Activated B cell treated with CpG ODN at 0.5 μM for 24 hours (primary cell): Measurements from ENCODE around the gene PNLIPRP2. TPM values are rescaled to one million over a fixed set of nuclear protein-coding genes. Genes with fewer than 3 reads are reported as not detected.

Experiments used
- ATAC-seq: fragments of 200-7000 bp; cut with Tn5 transposase; one replicate; pipeline ENCODE4 v1.10.0; 2021; ENCODE audit warnings: low read depth, mild to moderate bottlenecking, moderate library complexity
- CTCF ChIA-PET: fragments of 350-600 bp; sonication (Branson Sonifier 250); formaldehyde crosslinking; loops from one replicate; lab custom pipeline; 2021; ENCODE audit warnings: antibody characterized with exemption; lab: Charles Lee
- POLR2A ChIA-PET: fragments of 350-600 bp; sonication (Branson Sonifier 250); formaldehyde crosslinking; loops from one replicate; lab custom pipeline; 2021; ENCODE audit warnings: antibody characterized with exemption; lab: Charles Lee
- DNase-seq: peaks from one replicate; pipeline ENCODE4 v3.0.0; 2022
- H3K27ac Mint-ChIP-seq: one replicate; pipeline ENCODE4 v1.8.0; 2020; ENCODE audit warnings: mixed read lengths
- H3K27me3 Mint-ChIP-seq: one replicate; pipeline ENCODE4 v1.8.0; 2021; ENCODE audit warnings: mixed read lengths
- H3K36me3 Mint-ChIP-seq: one replicate; pipeline ENCODE4 v1.8.0; 2021; ENCODE audit warnings: low read depth, mixed read lengths
- H3K4me1 Mint-ChIP-seq: one replicate; pipeline ENCODE4 v1.8.0; 2021; ENCODE audit warnings: mixed read lengths
- H3K4me3 Mint-ChIP-seq: one replicate; pipeline ENCODE4 v1.8.0; 2020; ENCODE audit warnings: mild to moderate bottlenecking, mixed read lengths
- H3K9me3 Mint-ChIP-seq: one replicate; pipeline ENCODE4 v1.8.0; 2020; ENCODE audit warnings: mixed read lengths
- intact Hi-C: fragments of 100-400 bp; cut with micrococcal nuclease; formaldehyde crosslinking; loops from one replicate; pipeline ENCODE4 v1.15.1; 2024
- total RNA-seq: library from RNA; stranded (reverse); gene quantifications from 2 replicates; pipeline ENCODE4 v1.2.3, GENCODE V29; 2022
- TF ChIP-seq, protein P1 (sequence below): fragments of 200-600 bp; IDR thresholded peaks from one replicate; pipeline ENCODE4 v1.8.0; 2022; ENCODE audit warnings: antibody characterized with exemption, mild to moderate bottlenecking

Gene PNLIPRP2
- total RNA-seq, 1 donor from 2014 or later: not detected

DNA sequence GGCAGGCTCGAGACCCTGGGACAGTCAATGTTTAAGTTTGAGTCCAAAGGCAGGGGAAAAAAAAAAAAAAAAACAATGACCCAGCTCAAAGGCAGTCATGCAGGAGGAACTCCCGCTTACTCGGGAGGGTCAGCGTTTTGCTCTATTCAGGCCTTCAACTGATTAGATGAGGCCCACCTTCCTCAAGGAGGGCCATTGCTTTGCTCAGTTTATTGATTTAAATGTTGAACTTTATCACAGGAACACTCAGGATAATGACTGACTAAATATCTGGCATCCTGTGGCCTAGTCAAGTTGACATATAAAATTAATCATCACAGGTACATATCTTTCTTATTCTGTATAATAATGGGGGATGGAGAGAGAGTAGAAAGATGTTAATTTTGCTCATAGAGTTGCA is 69.0 kb downstream of the PNLIPRP2 start:
- DNase-seq (no peak), ATAC-seq (no peak)
- ChIA-PET POLR2A (no interaction called here), CTCF (interaction anchor here (2.7 kb wide), 1 partner anchor 485 kb away, joined by 7 read pairs; no protein-coding TSS in a partner anchor)
- H3K36me3 Mint-ChIP-seq: no peaks in the 10 kb centered on the region
- H3K27me3 Mint-ChIP-seq: no peaks in the 10 kb centered on the region
- intact Hi-C loops: no loop called here
- no peak overlapping the region for H3K27ac Mint-ChIP-seq
- H3K9me3 Mint-ChIP-seq: no peaks in the 10 kb centered on the region
- TF ChIP-seq, protein P1, sequence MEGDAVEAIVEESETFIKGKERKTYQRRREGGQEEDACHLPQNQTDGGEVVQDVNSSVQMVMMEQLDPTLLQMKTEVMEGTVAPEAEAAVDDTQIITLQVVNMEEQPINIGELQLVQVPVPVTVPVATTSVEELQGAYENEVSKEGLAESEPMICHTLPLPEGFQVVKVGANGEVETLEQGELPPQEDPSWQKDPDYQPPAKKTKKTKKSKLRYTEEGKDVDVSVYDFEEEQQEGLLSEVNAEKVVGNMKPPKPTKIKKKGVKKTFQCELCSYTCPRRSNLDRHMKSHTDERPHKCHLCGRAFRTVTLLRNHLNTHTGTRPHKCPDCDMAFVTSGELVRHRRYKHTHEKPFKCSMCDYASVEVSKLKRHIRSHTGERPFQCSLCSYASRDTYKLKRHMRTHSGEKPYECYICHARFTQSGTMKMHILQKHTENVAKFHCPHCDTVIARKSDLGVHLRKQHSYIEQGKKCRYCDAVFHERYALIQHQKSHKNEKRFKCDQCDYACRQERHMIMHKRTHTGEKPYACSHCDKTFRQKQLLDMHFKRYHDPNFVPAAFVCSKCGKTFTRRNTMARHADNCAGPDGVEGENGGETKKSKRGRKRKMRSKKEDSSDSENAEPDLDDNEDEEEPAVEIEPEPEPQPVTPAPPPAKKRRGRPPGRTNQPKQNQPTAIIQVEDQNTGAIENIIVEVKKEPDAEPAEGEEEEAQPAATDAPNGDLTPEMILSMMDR: no peak
- H3K4me1 Mint-ChIP-seq: no peaks in the 10 kb centered on the region
- no peak overlapping the region for H3K4me3 Mint-ChIP-seq

DNA sequence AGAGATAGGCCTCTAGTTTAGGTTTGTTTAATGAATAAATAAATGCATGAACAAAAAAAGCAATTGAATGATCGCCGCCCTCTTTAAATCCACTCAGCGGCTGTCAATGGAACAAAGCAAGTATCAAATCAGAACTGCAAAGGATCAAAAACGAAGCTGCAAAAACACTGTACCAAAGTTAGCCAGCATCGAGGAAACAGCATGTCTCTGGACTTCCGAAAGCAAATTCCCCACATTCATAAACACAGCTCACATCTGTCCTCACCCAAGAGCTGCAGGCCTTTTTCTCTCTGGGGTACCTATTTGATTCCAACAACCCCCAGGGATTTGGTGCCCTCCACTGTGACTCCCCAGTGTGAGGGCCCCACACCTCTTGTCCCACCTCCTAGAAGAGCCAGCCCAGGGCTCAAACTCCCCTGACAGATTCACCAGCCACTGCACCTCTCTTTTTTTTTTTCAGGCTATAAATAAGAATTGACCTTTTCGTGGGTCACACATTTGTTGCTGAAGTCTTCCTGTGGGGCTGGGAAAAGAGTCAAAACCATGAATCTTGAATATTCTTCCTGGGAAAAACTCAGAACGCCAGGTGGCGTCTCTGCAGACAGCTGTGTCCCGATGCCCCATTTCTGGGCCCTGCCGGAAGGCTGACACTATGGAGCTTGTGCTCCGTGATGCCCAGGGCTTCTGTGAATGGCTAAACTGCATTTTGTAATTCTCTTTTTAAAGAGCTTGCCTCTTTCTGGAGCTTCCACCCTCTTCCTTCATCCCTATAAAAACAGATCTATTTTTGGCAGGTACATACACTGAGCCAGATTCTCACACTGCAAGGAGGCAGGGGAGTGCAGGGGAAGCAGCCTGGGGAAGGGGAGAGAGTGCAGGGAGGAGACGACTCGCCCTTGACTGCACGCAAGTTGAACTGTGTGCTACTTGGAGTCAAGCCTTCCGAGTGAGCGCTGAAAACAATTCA is 69.9 kb downstream of the PNLIPRP2 start:
- intact Hi-C loops: no loop called here
- Mint-ChIP-seq H3K9me3 (no peaks in the 10 kb centered on the region), H3K27ac (no peak overlapping the region)

DNA sequence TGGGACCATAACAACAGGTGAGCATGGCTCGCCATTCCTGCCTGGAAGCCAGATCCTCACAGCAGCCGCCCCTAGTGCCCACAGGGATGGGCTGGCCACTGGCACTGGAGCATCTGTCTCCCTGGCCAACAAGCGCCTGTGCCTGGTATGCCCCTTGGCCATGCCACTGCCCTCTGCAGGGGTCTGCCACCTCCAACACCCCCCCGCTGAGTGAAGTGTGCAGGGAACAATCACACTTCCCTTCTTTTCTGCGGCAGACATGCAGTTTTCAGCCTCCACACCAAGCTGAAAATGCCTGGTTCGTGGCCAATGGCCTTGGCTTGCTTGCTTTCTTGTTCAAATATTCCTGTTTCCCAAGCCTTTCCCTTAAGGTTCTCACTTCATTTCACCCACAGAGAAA is 70.9 kb downstream of the PNLIPRP2 start:
- ChIA-PET CTCF (no interaction called here), POLR2A (no interaction called here)
- Mint-ChIP-seq H3K4me1 (no peaks in the 10 kb centered on the region), H3K9me3 (peaks cover 3% of the 10 kb centered on the region), H3K4me3 (no peak overlapping the region), H3K27me3 (no peaks in the 10 kb centered on the region), H3K36me3 (no peaks in the 10 kb centered on the region), H3K27ac (no peak overlapping the region)
- TF ChIP-seq, protein P1: no peak
- intact Hi-C loops: no loop called here
- ATAC-seq (no peak), DNase-seq (no peak)

More for the DNA sequence above, 69.9 kb downstream of the PNLIPRP2 start:
- ATAC-seq (no peak), DNase-seq (no peak)
- Mint-ChIP-seq H3K36me3 (no peaks in the 10 kb centered on the region), H3K27me3 (no peaks in the 10 kb centered on the region), H3K4me1 (no peaks in the 10 kb centered on the region), H3K4me3 (no peak overlapping the region)
- TF ChIP-seq, protein P1: no peak
- ChIA-PET CTCF (interaction anchor here (2.7 kb wide), 1 partner anchor 484 kb away, joined by 7 read pairs; no protein-coding TSS in a partner anchor), POLR2A (no interaction called here)

DNA sequence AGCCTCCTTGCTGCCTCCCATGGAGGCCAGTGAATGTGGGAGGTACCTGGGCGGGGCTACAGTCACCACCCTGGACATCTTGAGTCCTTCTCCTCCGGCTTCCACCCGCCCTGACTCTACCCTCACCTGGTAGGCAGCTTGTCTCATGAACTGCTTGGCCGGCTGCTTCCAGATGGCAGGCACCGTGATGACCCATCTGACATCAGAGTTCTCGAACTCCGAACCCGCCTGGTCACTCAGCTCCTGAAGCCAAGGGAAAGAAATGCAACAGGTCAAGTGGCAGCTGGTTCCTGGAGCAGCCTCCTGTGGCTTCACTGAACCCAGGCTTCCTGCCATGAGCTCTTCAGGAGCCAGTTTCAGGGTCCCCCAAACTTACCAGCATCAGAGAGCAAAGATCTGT is 71.5 kb downstream of the PNLIPRP2 start:
- Mint-ChIP-seq H3K9me3 (peaks cover 6% of the 10 kb centered on the region), H3K36me3 (no peaks in the 10 kb centered on the region), H3K27ac (no peak overlapping the region), H3K4me3 (no peak overlapping the region), H3K27me3 (no peaks in the 10 kb centered on the region), H3K4me1 (no peaks in the 10 kb centered on the region)
- TF ChIP-seq, protein P1: no peak
- ATAC-seq: no peak
- DNase-seq: no peak
- POLR2A ChIA-PET: no interaction called here
- CTCF ChIA-PET: no interaction called here
- intact Hi-C loops: no loop called here

DNA sequence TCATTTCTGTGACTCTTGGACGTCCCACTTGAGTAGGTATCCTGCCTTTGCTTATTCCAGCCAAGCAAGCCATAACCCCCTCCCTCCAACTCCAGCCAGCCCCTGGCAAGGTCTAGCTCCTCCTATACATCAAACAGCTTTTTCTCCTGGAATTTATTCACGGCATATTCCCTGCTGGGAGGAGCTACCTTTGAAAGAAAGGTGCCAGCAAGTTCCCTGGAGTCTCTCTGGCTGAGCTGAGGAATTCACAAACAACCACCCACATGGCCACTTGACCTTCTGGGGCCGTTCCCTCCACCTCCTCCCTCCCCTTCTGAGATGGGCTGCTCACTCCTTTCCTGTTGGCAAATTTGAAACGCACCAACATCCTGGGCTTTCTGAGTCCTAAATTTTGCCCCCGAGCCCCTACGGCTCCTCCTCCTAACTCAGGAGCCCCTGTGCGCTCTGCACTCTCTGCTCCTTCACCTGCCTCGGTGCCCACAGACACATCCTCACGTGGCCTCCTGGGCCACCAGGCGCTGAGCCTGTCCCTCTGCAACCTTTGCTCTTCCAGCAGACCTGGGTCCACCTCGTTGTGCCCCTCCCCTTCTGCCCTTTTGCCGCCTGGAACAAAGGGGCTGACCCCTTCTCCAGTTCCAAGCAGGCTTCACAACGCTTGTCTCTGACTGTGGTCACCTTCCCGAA is 73.6 kb downstream of the PNLIPRP2 start:
- no peak overlapping the region for H3K27ac Mint-ChIP-seq
- ATAC-seq: no peak
- H3K4me1 Mint-ChIP-seq: no peaks in the 10 kb centered on the region
- TF ChIP-seq, protein P1: no peak
- ChIA-PET CTCF (no interaction called here), POLR2A (no interaction called here)
- intact Hi-C loops: no loop called here
- peaks cover 6% of the 10 kb centered on the region for H3K9me3 Mint-ChIP-seq
- no peak for DNase-seq
- no peak overlapping the region for H3K4me3 Mint-ChIP-seq
- H3K27me3 Mint-ChIP-seq: no peaks in the 10 kb centered on the region
- no peaks in the 10 kb centered on the region for H3K36me3 Mint-ChIP-seq
